ENCODE results near the gene PRRC1. TPM values are rescaled to one million over a fixed set of nuclear protein-coding genes. Genes with fewer than 3 reads are reported as not detected.

PRRC1 gene
- total RNA-seq: 50.4 and 55.5 TPM in 2 replicates

DNA sequence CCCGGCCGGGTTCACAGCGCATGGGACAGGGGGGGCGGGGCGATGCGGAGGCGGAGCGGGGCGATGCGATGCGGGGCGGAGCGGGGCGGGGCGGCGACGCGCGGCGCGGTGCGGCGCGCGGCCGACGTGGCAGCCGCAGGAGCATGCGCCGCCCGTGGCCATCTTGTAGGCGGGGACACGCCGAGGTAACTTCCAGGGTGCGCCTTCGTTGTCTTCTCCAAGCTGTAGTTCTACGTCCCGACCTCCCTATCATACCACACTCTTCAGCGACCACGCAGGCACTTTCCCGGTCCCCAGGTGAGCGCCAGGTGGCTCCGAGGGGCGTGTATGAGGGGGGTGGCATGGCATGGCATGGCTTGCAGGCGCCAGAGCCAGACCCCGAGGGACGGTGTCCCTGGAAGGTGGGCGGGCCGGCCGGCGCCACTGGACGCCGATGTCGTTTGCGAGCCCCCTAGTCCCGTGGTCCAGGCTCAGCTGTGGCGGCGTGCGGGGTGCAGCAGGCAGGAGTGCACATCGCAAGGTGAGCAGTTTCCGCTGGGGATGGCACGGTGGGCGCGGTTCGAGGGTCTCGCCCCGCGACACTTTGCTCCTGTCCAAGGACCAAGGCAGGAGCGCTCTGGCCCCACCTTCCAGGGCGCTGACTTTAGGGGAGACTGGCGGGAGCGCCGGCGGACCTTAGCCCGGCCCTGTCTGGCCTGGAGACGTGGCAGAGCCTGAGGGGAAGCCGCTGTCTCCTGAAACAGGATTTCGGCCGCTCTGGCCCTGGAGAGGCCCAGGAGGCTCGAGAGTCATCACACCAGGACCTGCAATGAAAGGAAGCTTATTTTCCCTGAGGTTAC lies at the start of gene PRRC1:
TSS of gene PRRC1 (plus strand) at position 161 of the 839 bp plus-strand sequence. CDS start 5,840 bp downstream, outside the sequence.

Other genes starting within 250 kb of the PRRC1 start
- under 0.01 and 0.56 TPM in 2 replicates for gene MEGF10, start 226.8 kb upstream of the PRRC1 start, total RNA-seq
- gene CTXN3, start 131.4 kb downstream of the PRRC1 start, total RNA-seq: not detected in 2 replicates
- not detected in 2 replicates for gene CCDC192, start 185.8 kb downstream of the PRRC1 start, total RNA-seq

All from regular cardiac myocyte (primary cell).